Measurements from ENCODE around the gene PDE2A. TPM values are rescaled to one million over a fixed set of nuclear protein-coding genes. Genes with fewer than 3 reads are reported as not detected.

The PDE2A gene
- 1.7 TPM for polyA plus RNA-seq (2012; ENCODE audit: missing spikeins)

DNA sequence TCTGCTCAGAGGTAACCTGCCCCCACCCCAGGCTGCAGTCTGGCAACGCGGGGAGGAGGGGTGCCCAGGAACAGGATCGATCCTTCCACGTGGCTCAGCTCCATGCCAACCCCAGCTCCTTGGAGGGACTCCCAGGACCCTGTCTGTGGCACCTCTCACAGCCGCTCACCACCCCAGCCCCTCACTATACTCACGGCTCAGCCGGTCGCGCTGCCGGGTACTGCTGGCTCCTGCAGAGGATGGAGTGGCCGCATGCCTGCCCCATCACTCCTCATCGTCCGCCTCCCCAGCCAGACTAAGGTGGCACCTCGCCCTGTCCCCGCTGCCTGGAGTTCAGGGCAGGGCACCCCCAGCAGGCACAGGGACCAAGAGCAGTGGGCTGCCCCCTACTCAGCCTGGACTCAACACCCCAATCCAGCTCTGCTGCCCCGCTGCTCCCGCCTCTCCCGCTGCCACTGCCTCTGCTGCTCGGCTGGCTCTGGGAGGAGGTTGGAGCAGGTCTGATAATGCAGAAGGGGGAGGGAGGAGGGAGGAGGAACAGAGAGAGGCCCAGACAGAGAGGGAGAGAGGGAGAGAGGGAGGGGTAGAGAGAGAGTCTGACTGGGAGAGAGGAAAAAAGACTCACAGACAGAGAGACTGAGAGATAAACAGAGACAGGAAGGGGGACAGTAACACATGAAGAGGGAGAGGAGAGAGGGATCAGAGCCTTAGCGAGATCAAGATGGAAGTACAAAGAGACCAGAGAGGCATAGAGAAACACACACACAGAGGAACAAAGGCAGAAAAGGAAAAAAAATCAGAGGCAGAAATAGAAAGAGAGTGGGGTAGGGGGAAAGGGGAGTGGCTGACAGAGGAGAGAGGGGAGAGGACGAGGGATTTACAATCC, at the start of gene PDE2A:
PDE2A (minus strand) TSS at position 480 of the 886 bp plus-strand sequence; CDS start at position 265, 215 bp downstream.
- DNase-seq (ENCODE audit: insufficient read length) (no peak), FAIRE-seq (no peak)
- TF ChIP-seq TAF1 (IDR thresholded peaks at IDR 0.05; ENCODE audit: borderline replicate concordance, low read depth, low read length) (no peak), POLR2AphosphoS5 (IDR thresholded peaks at IDR 0.05; ENCODE audit: low read depth, low read length) (no peak), POLR2A (IDR thresholded peaks at IDR 0.05; ENCODE audit: low read depth, low read length) (no peak)

DNA sequence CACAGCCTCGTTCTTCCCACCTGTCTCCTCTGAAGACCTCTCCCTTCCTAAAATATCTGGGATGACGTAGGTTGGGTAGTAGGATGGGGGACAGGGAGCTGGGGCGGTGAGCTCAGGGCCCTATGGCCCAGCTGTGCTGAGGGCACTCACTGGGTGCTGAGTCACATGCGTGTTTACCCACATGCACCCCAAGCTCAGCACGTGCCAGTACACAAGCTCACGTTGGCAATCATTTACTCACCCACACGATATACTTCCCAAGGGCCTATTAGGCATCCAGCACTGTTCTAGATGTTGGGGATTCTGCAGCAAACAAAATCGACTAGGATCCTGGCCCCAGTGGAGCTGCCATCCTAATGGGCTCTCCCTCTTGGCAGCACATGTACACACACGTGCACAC, 49.3 kb upstream of the PDE2A start:
- no peak for FAIRE-seq
- TF ChIP-seq POLR2A (IDR thresholded peaks at IDR 0.05; ENCODE audit: low read depth, low read length) (no peak), POLR2AphosphoS5 (IDR thresholded peaks at IDR 0.05; ENCODE audit: low read depth, low read length) (no peak), TAF1 (IDR thresholded peaks at IDR 0.05; ENCODE audit: borderline replicate concordance, low read depth, low read length) (no peak)
- DNase-seq (ENCODE audit: insufficient read length) = no peak

DNA sequence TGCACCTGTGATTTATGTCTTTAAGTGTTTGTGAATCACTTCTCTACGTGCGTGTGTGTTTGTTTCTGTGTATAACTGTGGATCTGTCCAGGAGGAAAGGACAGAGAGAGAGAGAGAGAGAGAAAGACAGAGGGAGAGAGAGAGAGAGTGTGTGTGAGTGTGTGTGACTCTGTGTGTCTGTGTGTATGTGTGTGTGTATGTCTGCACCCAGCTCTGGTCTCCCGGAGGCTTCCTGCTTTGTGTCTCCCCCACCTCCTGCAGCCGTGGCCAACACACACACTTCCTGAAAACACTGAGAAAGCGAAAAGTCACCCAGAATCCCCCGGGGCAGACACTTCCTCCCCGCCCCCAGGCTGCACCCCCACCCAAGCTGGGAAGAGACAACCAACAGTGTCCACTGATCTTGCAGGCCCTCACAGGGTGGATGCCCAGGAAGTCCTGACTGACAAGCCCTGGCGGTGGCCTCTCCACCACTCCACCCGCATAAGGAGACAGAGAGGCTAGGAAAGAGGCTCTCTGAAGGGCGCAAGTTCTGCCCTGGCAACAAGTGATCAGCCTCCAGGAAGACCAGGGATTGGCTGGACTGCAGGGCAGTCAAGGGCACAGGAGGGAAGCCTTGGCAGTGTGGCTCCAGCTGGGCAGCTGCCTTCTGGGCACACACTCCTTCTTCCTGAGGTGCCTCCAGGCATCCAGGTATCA, 48.0 kb upstream of the PDE2A start:
- no peak for TF ChIP-seq POLR2AphosphoS5 (IDR thresholded peaks at IDR 0.05; ENCODE audit: low read depth, low read length)
- TF ChIP-seq POLR2A (IDR thresholded peaks at IDR 0.05; ENCODE audit: low read depth, low read length) = peak; percentile 53; the same call in 1 of the 2 replicates
- no peak for TF ChIP-seq TAF1 (IDR thresholded peaks at IDR 0.05; ENCODE audit: borderline replicate concordance, low read depth, low read length)
- FAIRE-seq = peak; percentile 98
- peak; percentile 94 for DNase-seq (ENCODE audit: insufficient read length)

DNA sequence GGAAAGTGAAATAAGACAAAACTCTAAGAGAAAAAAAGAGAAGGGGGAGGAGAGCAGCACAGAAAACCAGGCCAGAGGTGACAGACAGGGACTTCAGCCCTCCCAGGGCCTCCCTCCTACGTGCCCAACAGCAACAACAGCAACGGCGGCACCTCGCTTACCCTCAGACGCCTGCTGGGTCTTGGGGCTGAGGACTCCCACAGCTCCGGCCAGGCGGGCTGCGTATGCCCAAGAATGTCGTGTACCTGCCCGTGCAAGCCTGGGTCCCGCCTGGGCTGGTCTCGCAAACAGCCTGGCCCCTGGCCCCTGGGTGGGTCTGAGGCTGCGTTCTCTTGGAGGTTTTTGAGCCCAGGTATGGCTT, 47.4 kb upstream of the PDE2A start:
- FAIRE-seq (no peak), DNase-seq (ENCODE audit: insufficient read length) (no peak)
- TF ChIP-seq TAF1 (IDR thresholded peaks at IDR 0.05; ENCODE audit: borderline replicate concordance, low read depth, low read length) = no peak
- no peak for TF ChIP-seq POLR2A (IDR thresholded peaks at IDR 0.05; ENCODE audit: low read depth, low read length)
- no peak for TF ChIP-seq POLR2AphosphoS5 (IDR thresholded peaks at IDR 0.05; ENCODE audit: low read depth, low read length)

DNA sequence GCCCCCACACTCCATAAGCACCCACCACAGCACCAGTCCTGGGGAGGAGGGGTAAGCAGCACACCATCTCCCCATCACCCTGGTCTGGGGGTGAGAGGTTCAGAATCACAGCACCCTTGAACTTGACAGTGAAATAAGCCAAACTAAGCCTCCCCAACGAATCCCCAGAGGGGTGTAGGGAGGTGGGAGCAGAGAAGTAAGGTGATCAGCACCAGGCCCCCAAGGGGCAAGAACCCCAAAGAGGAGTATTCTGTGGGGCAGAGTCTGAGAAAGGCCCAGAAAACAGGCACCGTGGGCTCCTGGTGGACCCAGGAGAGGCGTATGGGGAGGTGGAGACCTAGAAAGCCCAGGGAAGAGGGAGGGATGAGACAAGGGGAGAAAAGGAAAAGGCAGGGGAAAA, 47.1 kb upstream of the PDE2A start:
- DNase-seq (ENCODE audit: insufficient read length) = no peak
- FAIRE-seq = no peak
- no peak for TF ChIP-seq POLR2AphosphoS5 (IDR thresholded peaks at IDR 0.05; ENCODE audit: low read depth, low read length)

DNA sequence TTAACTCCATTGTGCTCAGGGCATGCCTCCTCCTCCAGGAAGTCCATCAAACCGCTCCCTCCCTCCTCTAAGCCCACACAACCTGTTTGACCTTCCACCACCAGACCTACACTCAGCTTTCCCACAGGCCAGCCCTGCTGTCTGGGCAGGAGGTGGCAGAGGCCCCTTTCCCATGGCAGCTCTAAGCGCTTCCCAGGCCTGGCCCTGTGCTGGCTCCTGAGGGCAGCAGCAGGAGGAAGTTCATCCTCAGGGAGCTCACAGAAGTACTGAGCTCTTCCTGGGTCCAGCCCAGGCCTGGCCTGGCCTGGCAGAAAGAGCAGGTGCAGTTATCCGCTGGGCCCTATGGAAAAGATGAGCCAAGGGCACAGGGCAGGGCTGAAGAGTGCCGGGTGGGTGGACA, 46.6 kb upstream of the PDE2A start:
- peak; percentile 40 for FAIRE-seq
- TF ChIP-seq POLR2A (IDR thresholded peaks at IDR 0.05; ENCODE audit: low read depth, low read length) (no peak), POLR2AphosphoS5 (IDR thresholded peaks at IDR 0.05; ENCODE audit: low read depth, low read length) (no peak), TAF1 (IDR thresholded peaks at IDR 0.05; ENCODE audit: borderline replicate concordance, low read depth, low read length) (no peak)

DNA sequence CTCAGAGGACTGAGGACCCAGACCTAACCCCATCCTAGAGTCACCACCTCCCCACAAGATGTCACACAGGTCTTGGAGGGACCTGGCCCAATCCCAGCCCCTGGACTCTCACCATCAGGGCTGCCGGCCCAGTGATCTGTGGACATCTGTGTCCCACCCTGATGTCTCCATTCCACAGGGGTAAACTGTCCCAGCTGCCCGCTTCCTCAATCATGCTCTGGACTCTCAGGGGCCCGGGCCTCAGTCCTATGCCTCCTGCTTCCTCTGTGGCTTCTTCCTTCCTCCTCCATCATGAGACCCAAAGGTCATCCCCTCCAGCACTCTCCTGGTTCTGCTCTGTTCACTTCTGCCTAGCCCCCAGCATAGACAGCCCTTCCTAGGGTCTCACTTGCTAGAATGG, 45.8 kb upstream of the PDE2A start:
- FAIRE-seq (no peak), DNase-seq (ENCODE audit: insufficient read length) (no peak)

More for the DNA sequence above, 46.6 kb upstream of the PDE2A start:
- DNase-seq (ENCODE audit: insufficient read length) = no peak

DNA sequence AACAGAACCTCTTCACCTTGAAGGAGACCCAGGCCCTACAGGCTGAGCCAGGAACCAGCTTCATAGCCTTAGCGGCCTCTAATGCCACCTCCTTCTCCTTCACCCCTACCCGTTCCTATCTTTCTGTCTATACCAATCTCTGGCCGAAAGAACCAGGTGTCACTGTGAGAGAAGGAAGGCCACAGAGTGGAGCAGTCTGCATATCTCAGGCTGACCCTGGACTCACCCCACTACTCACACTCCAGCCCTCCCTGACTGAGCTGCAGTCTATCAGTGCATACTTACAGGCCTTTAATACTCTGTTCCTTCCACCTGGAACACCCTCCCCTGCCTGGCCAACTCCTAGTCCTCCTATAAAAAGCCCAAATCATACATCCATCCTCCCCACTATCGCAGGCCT, 45.3 kb upstream of the PDE2A start:
- peak; percentile 70 for FAIRE-seq
- TF ChIP-seq POLR2AphosphoS5 (IDR thresholded peaks at IDR 0.05; ENCODE audit: low read depth, low read length) (no peak), TAF1 (IDR thresholded peaks at IDR 0.05; ENCODE audit: borderline replicate concordance, low read depth, low read length) (no peak)
- no peak for DNase-seq (ENCODE audit: insufficient read length)

More for the DNA sequence above, 45.8 kb upstream of the PDE2A start:
- TF ChIP-seq TAF1 (IDR thresholded peaks at IDR 0.05; ENCODE audit: borderline replicate concordance, low read depth, low read length) (no peak), POLR2A (IDR thresholded peaks at IDR 0.05; ENCODE audit: low read depth, low read length) (no peak), POLR2AphosphoS5 (IDR thresholded peaks at IDR 0.05; ENCODE audit: low read depth, low read length) (no peak)

DNA sequence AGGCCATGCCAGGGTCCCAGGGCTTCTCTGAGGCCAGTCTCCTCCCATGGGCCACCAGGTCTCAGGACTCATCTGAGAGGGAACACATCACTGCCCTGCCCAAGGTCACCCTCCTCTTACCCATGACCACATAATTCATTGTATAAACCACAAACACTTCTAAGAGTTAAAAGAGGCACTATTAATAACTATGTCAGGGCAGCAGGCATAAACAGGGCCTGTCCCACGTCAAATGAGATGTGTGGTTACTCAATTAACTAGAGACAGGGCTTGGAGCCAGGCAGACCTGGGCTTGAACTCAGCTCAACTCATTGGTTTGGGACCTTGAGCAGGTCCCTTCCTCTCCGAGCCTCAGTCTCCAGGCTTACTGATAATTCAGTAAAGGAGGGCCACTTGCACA, 44.9 kb upstream of the PDE2A start:
- no peak for FAIRE-seq
- TF ChIP-seq POLR2A (IDR thresholded peaks at IDR 0.05; ENCODE audit: low read depth, low read length) (no peak), TAF1 (IDR thresholded peaks at IDR 0.05; ENCODE audit: borderline replicate concordance, low read depth, low read length) (no peak), POLR2AphosphoS5 (IDR thresholded peaks at IDR 0.05; ENCODE audit: low read depth, low read length) (no peak)
- no peak for DNase-seq (ENCODE audit: insufficient read length)

DNA sequence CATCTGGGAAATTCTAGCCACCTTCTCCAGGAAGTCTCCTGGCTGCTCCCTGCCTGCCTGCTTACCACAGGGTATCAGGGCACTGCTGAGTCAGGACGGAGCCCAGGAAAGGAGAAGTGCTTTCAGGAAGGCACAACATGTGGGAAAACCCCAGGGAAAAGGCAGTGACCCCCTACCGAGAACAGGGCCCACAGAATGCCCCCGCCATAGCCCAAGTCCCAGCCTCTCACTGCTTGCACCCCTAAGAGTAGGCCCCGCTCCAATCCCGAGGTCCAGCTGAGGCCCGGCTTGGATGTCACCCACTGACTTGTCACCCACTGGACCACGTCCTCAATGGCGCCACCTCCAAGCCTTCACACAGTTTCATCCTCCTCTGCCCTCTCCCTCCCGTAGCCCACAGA, 43.9 kb upstream of the PDE2A start:
- FAIRE-seq = no peak

DNA sequence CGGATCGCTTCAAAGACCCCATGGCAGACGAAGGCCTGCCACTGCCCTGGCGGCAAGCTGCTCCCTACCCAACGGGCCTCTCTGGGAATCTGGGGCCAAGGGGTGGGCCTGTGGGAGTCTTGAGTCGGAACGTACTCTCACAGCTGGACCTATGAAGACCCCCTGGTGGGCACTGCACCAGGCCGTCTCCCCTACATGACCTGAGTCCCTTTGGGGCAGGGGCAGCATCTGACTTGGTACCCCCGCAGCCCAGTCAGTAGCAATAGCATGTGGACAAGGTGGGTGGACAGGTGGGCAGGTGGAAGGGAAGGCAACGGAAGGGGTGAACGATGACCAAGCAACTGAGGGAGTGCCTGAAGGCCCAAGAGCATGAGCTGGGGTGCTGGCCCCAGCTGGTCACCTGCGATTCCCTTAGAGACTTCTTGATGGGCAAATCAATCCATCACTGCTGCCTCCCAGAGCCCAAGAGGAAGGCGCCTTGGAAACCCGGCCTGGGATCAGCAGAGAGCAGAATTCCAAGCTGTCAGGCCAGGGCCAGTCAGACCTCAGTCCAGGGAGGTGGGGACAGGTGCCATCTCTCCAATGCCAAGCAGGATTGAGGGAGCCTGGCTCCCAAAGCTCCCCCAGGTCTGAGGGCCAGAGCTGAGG, 42.7 kb upstream of the PDE2A start:
- FAIRE-seq = no peak
- TF ChIP-seq POLR2AphosphoS5 (IDR thresholded peaks at IDR 0.05; ENCODE audit: low read depth, low read length) = no peak
- no peak for TF ChIP-seq POLR2A (IDR thresholded peaks at IDR 0.05; ENCODE audit: low read depth, low read length)
- no peak for TF ChIP-seq TAF1 (IDR thresholded peaks at IDR 0.05; ENCODE audit: borderline replicate concordance, low read depth, low read length)
- DNase-seq (ENCODE audit: insufficient read length) = no peak

More for the DNA sequence above, 43.9 kb upstream of the PDE2A start:
- no peak for DNase-seq (ENCODE audit: insufficient read length)
- TF ChIP-seq POLR2A (IDR thresholded peaks at IDR 0.05; ENCODE audit: low read depth, low read length) (no peak), POLR2AphosphoS5 (IDR thresholded peaks at IDR 0.05; ENCODE audit: low read depth, low read length) (no peak), TAF1 (IDR thresholded peaks at IDR 0.05; ENCODE audit: borderline replicate concordance, low read depth, low read length) (no peak)
